Epithelial cell of prostate (primary cell): ENCODE measurements around the gene TMEM212.
A peak's percentile ranks its signal among the peaks of the same experiment; 100 is the strongest.
"Not testable (repeated sequence)": the region's sequence is repeated elsewhere in the genome, so short reads cannot be mapped to it uniquely, and the experiment has no call there.

ENCODE experiments used
- DNase-seq: peaks from one replicate; pipeline ENCODE4 v3.0.0-alpha.2; 2011; ENCODE audit warnings: low read depth, low spot score
- H3K27ac ChIP-seq: fragments of 450-650 bp; 2 replicates; pipeline ENCODE4 v1.5.1; 2017; ENCODE audit warnings: mild to moderate bottlenecking

The TMEM212 gene

DNA sequence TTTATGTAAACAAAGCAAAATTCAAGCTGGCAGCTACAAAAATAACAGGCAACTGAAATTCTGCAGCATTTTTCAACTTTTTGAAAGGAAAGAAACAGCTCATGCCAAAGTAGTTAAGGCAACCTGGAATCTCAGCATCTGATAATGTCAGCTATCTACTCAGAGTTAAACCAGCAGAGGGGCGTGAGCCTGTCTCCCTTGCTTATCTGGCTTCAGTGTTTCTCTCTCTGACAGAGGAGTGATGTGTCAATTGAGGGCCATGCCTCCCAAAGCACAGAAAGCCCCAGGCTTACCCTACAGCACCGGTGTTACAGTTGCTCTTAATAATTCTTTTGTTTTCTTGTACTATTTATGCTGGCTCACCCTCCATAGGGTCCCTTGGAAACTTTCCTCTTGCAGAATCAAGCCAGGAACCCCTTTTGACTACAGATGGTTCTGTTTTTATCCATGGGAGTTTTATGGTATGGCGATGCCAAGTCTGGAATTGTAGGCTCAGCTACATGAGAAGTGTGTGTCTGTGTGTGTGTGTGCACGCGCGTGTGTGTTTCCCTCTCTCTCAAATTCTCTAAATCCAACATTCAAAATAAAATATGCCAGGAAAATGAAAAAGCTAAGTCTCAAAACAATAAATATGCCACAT is 7.3 kb downstream of the TMEM212 start:
- H3K27ac ChIP-seq, result no peak overlapping the region
- no peak for DNase-seq

DNA sequence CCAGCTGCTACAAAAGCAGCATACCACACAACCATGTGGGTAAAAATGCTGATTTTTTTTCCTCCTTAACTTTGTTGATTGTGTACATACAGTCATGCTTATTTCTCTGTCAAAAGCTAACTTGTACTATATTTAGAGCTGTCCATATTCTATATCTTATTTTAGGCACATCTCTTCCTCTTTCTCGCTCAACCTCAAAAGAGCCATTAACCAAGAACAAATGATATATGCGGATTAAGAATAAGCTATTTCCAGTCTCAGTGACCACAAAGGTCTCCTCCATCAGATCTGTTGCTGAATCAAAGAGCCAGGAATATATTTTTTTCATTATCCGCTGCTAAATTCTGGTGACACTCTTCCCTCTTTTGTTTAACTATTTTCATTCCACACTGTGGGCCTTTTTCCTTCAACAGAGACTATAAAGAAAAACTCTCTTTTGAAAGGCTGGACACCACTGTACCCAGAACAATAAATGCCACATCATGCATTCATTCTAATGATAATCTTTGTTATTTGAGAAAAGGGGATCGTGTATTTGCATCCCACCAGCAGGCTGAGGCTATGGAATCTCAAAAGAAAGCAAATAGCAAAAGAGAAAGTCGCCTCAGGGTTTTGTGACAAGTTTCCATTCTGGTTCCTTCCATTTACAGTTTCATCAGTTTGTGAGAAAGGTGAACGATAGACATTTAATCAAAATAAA is 8.0 kb downstream of the TMEM212 start:
- no peak for DNase-seq
- H3K27ac ChIP-seq, result no peak overlapping the region

DNA sequence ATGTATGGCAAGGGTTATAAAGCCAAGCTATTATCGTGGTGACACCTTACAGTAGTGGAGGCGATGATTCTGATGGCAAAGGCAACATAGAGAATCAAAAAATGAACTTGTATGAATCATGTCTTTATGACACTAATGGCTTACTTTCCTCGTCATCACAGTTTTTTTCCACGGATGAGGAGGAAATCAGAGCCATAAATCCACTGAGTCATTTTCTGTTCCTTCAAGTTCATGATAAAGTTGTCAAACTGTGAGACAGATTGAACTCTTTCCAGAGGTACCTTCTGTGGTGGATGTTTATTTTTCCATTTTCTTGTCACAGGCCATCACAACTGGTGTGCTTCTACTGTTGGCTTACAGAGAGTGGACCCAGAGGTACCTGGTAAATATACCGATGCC is 8.5 kb downstream of the TMEM212 start:
- no peak overlapping the region for H3K27ac ChIP-seq
- DNase-seq, result no peak

DNA sequence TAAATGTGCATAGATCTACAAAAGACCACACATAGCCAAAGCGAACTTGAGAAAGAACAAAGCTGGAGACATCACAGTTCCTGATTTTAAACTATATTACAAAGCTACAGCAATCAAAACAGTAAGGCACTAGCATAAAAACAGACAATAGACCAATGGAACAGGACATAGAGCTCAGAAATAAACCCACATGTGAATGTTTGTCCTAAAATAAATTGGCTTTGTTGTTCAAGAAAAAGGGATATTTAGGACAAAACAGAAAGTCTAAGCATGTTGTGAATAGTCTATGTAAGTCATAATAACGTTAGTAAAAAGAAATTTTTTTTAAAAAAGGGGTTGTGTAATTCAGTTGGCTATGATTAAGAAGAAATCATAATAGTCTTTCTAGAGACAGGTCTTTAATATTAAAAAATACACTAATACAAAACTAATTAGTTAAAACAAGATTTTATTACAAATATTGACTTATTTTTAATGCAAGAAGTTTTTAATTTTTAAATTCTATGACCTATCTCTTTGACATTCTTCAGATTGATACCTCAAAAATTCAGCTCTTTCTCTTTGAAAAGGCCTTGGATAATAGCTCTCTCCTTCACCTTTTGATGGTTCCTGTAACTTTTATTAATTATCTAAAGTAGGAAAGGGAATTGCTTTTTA is 11.6 kb downstream of the TMEM212 start:
- no peak for DNase-seq

DNA sequence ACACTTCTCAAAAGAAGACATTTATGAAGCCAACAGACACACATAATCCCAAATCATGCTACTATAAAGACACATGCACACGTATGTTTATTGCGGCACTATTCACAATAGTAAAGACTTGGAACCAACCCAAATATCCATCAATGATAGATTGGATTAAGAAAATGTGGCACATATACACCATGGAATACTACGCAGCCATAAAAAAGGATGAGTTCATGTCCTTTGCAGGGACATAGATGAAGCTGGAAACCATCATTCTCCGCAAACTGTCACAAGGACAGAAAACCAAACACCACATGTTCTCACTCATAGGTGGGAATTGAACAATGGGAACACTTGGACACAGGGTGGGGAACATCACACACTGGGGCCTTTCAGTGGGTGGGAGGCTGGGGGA is 15.6 kb downstream of the TMEM212 start:
- DNase-seq, H3K27ac ChIP-seq: not testable (repeated sequence)

More for the DNA sequence above, 11.6 kb downstream of the TMEM212 start:
- no peak overlapping the region for H3K27ac ChIP-seq

DNA sequence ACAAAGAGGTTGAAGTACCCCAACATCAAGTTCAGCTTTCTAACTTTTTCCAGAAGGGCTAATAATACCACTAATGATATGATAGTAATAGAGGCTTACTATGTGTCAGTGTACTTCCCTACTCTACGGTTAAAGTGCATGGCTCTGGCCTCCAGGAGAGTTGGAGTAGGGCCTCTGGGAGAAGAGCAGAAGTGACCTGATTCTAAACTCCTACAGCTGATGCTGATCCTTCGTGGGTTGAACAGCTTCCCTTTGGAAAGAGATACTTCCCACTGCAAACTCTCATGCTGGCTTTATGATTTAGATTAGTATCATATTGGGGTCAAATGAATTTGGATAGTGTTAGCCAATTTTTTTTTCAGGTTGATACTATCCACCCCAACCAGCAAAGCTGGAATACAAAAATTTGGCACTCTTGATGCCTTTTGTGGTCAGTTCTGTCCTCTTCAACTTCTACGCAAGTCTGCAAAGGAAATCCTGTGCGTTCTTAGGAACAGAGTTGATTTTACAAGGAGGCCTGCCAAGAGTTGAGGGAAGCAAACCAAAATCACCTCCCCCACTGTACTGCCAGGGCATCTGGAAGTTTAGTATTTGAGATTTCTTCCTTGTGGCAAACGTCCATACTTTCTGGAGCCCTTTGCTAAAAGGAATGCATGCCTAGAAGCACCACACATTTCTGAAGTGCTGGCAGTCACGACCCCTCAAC is 17.8 kb downstream of the TMEM212 start:
- DNase-seq, result no peak
- no peak overlapping the region for H3K27ac ChIP-seq

DNA sequence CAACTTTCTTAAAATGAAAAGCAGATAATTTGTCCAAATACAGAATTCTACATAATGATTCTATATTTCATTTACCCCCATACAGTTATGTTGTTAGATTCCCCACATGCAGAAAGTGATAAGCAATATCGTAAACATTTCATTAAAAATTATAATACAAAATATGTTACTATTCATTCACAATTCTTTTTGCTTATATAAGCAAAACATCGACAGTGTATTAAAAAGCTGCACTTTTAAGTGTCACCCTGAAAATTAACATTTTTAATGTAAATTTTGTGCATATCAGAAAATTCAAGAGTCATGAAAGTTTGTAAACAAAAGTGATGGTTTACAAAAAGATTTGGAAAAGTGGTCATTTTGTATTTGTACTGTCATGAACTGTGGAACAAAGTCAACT is 19.2 kb downstream of the TMEM212 start:
- DNase-seq, result no peak
- H3K27ac ChIP-seq, result no peak overlapping the region

DNA sequence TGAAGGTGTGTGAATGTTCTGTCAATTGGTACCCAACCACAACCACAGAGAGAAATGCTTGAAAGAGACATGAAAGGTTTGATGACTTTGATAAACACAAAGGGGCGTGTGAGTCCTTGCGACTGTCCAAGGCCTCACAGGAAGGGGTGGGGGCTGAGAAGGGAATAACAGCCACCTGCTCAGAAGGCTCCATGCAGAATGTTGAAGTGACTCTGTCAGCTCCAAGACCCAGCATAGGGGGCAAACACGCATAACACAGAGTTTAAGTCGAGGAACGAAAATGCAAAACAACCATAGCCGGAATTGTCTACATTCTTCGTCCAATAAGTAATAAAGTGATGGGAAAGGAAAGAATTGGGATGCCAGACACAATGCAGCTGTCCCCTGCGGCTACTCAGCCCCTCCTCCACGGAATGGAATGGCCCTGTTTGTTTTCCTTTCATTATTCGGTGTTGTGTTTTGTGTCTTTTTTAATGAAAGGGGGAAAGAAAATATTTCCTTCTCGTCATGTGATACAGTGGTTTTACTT is 19.9 kb downstream of the TMEM212 start:
- no peak for DNase-seq
- no peak overlapping the region for H3K27ac ChIP-seq

DNA sequence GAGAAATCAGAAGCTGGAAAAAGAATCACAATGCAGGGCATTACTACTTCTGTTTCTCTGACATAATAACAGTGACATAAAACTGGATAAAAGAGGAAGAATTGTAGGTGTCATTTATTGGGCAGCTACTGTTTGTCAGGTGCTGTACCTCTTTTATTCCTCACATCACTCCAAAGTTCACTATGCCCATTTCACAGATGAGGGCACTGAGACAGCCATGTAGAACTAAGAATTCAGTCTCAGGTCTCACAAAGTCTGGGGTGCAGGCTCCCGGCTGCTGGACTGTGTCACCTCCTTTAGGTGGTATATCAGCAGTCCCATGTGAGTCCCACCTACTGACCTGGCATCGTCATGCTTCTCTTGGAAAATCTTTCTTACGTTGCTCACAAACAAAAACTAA is 20.8 kb downstream of the TMEM212 start:
- H3K27ac ChIP-seq, result no peak overlapping the region

DNA sequence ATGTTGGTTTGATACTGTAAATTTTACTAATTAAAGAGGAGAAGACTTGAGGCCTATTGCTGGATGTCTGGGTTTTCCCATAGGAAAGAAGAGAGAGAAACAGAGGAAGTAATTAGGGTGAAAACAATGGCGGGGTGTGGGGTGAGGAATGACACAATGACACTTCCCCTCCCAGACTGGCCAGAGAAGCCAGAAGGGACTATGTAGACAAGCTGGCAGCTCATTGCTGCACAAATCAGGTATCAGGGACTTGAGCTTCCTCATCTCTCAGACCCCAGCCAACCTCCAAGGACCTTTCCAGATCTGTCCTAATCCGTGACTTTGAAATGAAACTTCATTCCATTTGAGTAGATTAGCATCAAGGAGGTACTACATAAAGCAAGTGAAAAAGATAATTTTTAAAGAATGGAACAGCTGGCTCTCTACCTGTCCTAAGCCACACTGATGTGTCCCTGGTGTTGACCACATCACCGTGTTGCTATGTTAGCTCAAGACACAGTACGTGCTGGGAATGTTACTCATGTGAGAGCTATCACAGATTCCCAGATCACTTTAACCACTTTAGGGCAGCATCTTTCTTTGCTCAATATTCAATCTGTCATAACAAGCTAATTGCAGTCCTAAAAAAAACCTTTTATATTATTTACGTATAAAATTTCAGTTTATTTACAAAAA is 22.2 kb downstream of the TMEM212 start:
- H3K27ac ChIP-seq, result no peak overlapping the region
- no peak for DNase-seq

More for the DNA sequence above, 20.8 kb downstream of the TMEM212 start:
- no peak for DNase-seq

DNA sequence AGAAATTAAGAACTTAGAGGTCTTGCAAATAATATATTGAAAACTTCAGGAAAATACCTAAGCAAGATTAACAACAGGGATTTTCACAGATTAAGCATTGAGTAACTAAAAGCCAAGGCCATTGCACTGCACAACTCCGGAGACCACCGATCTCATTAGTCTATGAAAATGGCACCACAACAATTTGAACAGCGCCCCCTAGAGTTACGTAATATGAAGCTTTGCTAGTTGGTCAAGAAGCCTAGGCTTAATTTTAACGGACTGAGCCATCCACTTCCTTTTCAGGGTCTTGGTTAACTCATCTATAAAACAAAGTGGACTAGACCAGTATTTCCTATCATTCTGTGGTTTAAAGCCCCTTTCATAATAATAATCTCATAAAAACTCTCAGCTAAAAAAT is 24.8 kb downstream of the TMEM212 start:
- no peak overlapping the region for H3K27ac ChIP-seq
- DNase-seq, result no peak

DNA sequence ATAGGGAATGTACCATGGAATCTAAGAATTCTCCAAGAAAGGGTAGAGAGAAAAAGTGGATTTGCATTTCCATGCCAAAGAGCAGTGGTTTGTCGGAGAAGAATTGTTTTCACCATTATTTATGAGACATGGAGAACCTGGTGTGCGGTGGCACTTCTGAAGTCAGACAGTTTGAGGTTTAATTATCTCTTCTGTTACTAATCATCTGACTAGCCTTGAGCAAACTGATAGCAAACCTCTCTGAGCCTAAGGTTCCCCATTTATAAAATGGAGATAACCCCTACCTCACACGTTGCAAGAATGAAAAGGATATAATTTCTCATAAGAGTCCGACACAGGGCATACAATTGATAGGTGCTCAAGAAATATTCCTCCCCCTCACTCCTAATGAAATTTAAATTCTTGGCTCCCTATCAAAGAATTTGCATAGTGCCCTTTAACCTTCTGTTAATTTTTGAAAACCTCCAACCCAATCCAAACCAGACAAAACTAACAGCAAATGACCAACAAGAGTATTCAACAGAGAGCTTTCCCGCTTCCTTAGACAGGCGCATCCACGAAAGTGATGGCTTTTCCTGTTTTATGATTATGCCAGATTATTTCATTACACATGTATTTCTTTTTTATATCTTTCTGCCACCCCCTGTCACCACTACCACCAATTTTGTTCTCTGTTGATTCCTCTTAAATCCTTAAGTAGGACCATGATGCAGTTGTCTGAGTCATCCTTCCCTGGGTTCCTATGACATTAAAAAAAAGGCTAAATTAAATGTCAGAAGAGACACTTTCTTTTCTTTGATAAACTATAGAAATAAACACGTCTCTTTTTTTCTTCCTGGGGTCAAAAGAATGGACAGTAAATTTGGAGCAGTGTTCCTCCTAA is 28.5 kb downstream of the TMEM212 start:
- H3K27ac ChIP-seq, result no peak overlapping the region
- no peak for DNase-seq

DNA sequence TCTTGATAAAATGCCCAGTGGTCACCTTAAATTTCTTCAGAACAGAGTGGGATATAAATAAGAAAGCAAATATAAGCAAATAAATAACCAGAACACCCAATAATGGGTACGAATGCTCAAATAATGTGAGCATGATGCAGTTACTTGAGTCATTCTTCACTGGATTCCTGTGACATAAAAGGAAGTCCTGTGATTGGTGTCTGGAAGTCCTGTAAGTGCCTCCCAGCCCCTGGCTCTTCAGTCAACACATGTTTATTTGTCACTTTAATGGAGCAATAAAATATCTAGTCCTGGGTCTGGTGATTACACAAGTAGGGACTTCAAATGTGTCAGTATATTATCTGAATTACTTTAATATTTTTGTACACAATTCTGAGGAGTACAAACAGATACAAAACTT is 30.4 kb downstream of the TMEM212 start:
- H3K27ac ChIP-seq, result peak overlapping the region; percentile 69
- no peak for DNase-seq

DNA sequence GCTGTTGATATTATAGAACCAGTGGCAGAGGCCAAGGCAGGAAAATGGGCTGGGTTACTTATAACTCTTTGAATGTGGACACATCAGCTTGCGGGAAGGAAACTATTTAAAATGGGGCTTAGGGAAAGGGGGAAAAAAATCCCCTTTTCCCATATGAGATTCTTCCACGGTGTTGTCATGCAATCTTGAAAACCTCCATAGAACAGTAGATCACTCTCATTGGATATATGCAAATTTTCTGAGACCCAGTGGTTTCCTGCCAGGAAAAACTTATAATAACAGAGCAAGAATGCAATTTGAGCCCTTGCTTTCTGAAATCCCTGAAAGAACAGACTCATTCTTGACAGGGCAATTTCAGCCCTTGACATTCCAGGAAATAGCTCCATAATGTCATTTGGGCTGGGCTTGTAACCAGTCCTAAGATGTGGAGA is 31.1 kb downstream of the TMEM212 start:
- no peak for DNase-seq

DNA sequence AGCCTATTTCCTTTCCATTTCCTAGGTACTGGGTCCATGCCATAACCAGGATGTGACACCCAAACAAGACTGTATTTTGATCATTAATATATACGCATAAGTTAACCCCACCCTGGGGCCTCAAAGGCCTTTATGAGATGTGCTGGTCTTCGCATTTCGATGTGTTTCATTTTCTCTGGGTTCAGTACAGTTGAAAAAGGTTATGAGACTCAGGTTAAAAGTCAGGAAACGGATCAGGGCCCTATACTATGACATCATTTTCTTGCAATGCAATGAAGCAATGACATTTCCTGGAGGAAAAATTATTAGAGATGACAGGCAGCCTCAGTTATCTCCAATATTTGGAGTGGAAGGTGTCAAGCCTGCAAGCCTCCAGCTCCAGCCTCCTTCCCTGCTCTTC is 31.7 kb downstream of the TMEM212 start:
- peak overlapping the region; percentile 69 for H3K27ac ChIP-seq
- no peak for DNase-seq

More for the DNA sequence above, 31.1 kb downstream of the TMEM212 start:
- H3K27ac ChIP-seq, result peak overlapping the region; percentile 69

DNA sequence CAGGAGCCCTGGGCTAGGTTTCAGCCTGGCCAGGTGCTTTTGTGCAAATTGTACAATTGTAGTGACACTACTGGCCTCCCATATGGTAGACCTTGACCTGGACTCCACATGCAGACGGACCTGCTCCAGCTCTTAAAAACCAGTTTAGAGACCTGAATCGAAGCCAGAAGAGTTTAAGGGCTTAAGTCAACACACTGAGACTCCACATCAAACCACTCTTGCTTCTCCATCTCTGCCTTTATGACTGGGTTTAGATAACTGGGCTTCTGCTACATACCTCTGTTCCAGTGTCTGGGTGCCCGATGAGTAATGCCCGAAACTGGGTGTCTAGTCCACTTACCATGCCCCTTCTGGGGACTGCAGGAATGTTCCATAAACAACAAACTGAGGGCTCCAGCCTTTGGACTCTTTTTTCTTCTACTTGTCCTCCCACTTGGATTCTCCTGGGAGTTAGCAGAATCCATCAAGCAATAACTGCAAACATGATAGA is 32.8 kb downstream of the TMEM212 start:
- H3K27ac ChIP-seq, result peak overlapping the region; percentile 69
- no peak for DNase-seq

DNA sequence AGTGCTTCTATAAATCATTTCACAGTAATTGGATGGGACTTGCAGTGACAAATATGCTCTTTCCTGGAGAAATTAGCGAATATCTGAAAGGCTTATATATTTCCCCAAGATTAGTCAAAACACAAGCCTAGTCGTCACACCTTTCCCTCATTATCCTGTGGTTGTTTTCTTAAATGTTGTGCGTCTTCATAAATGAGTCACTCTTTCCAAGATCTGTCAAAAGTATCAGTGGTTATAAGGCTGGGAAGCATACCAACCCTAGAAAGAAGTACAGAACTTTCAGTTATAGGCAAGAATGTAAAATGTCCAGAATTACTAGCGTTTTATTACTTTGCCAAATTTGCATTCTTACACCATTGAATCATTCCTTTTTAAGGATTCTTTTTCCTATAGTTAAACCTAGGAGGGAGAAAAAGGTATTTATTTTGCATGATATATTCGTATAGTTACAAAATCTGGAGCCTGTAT is 33.6 kb downstream of the TMEM212 start:
- DNase-seq, result peak; percentile 60
- peak overlapping the region; percentile 69 for H3K27ac ChIP-seq

DNA sequence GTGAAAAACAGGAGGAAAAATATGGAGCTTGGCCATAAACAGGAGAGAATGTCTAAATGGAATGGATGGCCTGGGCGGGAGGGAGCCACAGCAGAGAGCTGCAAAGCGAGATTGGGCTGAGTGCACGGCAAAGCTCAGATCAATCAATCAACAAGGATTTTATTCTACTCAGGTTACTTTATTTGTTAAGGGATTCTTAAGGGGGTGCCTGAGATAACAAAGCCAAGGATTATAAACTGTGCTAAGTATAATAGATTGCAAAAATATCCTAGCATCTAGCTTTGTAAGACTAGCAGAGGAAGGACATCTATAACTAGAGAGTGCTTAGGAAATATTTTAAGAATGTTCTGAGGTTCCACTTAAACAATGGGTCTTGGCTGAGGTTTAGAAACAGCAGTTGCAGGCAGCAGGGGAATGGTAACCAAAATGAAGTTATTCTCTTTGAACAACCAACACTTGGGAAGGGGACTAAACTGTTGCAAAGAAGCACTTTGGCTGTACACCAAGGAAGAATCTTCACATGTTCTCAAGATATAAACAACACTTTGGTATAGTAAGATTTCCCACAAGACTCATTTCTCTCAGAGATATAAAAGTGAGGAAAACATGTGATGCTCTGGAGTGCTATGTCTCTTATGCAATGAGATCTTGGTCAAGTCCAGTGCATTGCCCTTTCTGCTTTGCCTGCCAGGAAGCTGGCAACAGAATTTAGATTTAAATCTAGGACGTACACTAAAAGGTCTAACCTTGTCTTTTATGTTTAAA is 35.5 kb downstream of the TMEM212 start:
- DNase-seq, result no peak
- H3K27ac ChIP-seq, result no peak overlapping the region
